NCI-H2171 (cell line): ENCODE measurements around the gene ATG101.

Source experiments
- DNase-seq: peaks from one replicate; lab custom pipeline; 2025; lab: John Stamatoyannopoulos, UW

ATG101 gene, protein sequence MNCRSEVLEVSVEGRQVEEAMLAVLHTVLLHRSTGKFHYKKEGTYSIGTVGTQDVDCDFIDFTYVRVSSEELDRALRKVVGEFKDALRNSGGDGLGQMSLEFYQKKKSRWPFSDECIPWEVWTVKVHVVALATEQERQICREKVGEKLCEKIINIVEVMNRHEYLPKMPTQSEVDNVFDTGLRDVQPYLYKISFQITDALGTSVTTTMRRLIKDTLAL

DNA sequence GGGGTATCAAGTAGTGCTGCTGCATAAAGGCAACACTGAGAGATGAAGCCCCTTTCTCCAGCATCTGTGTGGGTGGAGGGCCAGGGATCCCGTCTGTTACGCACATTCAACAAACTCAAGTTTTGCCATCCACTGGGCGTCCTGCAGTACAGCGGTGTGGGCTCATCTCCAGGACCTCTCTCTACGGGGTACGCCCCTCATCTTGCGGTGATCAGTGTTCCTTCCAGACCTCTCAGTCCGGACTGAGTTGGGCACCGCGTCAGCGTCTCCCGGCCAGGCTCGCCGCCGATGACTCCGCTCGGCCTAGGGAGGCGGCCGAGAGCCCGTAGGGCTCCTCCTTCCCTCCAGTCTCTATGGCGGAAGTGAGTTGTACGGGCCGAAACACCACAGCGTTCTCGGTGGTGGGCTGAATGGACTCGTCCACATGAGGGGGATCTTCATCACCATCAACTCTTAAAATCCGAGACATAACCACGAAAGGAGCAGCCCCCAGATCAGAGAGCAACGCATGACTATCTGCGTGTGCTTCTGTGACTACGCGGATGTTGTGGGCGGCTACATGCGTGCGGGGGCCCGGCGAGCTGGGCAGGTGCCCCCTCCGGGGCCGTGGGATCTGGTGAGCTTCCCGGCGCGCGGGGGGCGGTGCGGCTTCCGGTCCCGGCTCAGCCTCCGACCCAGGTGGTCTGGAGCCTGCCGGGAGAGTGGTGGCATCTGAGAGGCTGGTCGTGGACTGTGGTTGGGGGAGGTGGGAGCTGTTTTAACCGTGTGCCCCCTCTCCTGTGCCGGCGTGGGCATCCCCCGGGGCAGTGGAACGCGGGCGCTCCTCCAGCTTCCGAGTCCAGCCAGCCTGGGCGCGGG is at the start of gene ATG101:
TSS of gene ATG101 (plus strand) at position 652 of the 858 bp plus-strand sequence. CDS start 3,673 bp downstream, outside the sequence.
- peak; percentile 95 for DNase-seq

DNA sequence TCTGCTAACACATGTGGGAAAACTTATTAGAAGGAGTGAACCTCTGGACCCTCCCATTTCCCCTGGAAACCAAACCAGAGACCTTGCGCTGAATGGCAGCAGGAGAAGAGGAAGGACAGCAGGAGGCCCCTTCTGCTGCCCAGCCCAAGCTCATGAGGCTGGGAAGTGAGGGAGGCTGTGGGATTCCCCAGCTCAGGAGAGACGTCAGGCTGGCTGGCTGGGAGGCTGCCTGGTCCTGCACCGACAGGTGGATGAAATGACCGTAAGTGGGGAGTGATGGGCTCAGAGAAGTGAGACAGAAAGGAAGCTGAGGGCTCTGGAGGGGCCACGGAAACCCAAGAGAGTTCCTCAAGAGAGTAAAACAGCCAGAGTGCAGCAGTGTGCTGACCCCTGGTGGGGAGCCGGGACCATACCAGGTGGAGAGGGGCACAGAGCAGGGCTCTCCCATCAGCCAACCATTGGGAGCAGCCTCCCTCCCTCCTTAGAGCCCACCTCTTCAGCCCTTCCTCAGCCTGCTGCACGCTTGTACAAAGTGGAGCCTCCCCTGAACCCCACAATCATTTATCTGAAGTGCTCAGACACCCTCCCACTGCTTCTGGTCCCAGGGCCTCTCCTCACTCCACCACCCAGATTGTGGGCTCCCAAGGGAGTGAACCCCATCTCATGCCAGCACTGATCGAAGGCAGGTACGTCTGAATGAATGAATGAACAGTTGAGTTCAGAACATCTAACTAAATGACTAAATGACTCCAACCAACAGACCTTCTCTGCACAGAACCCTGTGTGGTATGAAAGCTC is 49.0 kb upstream of the ATG101 start:
- peak; percentile 34 for DNase-seq

DNA sequence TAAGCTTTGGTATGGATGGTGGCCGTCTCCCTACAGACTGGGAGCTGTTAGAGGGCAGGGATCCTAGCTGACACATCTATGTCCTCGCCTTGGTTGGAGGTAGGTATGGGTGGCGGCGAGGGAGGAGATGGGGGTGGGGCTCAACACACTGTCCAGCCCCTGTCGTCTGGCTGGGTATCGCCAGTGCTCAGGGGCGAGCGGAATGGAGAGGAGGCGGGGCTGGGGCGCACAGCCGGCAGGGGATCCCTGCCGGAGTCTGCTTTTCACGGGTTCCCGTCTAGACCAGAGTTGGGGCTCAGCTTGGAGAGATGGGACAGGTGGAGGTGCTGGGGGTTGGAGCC is 47.0 kb upstream of the ATG101 start:
- no peak for DNase-seq

DNA sequence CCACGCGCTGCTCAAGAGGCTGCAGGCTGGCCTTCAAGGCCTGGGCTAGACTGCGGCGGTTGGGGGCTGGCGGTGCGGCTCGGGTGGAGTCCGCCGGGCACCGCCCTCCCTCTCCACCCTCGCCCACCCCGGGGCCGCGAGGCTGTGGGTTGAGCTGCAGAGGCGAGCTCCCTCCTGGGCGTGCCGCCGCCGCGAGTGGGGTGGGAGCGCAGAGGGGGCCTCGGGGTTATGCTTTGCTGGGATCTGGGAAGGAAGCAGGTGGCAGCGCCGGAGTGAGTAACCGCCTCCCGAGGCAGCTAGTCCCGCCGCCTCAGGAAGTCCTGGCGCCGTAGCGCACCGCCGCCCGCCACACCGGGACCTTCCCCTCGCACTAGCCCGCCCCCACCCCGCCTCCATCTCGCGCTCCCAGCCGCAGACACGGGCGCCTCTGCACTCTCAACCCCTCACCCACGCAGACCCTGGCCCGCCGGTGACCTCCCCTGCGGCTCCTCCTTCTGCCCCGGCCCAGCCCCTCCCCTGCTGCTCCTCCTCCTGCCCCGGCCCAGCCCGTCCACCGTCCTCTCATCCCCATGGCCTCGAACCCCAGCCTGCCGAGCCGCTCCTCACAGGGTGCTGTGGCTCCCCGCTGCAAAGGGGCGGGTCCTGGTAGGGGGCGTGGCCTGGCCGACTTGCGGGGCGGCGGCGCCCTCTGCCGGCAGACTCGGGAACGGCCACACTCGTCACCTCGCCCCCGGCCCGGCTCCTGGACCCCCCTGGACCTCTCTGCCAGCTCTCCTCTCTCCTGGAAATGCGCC is 46.4 kb upstream of the ATG101 start:
- DNase-seq: peak; percentile 77

DNA sequence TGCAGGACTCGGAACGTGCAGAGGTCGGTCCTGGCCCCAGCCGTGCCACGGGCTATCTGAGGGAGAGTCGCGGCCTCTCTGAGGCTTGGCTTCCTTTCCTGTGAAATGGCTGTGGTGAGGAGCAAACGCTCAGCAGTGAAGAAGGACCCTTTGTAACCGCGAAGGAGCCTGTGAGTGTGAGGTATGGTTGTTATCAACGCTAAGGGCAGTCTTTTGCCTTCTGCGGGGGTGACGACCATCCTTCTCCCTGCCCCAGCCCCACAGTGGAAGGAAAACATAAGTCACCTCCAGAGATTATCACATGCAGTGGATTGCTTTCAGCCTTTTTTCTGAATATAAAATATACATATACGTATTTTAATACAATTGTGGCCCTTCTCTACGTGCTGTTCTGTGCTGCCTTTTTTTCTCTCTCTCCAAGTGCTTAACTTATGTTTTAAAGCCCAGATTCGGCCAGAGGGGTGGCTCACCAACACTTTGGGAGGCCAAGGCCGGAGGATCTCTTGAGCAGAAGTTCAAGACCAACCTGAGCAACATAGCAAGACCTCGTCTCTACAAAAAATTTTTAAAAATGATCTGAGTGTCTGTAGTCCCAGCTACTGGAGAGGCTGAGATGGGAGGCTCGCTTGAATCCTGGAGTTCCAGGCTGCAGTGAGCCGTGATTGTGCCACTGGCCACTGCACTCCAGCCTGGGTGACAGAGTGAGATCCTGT is 45.6 kb upstream of the ATG101 start:
- DNase-seq: no peak

DNA sequence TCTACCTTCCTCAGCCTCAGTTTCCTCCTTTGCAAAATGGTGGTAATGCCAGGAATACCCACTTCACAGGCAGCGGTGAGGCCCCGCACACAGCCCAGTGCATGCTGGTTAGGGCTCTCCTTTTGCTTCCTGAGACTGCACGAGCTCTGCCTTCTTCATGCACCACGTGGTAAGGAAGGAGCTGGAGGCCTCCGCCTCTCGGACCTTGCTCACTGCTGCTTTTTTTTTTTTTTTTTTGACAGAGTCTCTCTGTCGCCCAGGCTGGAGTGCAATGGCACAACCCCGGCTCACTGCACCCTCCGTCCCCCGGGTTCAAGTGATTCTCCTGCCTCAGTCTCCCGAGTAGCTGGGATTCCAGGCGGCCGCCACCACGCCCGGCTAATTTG is 44.9 kb upstream of the ATG101 start:
- DNase-seq: no peak

DNA sequence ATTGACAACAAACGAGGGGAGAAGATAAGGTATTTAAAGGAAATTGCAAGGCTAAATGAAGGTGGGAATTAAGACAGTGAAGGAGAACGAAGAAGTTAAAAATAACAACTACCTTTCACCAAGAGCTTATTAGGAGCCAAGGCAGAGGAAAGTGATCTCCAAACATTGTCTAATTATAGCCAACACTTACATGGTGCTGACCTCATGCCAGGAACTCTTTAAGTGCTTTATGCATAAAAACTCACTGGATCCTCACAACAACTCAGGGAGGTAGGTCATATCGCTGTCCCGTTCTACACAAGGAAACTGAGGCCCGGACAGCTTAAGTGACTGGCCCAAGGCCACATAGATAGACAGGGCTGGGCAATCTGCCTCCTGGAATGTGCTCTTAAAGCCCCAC is 43.5 kb upstream of the ATG101 start:
- no peak for DNase-seq

DNA sequence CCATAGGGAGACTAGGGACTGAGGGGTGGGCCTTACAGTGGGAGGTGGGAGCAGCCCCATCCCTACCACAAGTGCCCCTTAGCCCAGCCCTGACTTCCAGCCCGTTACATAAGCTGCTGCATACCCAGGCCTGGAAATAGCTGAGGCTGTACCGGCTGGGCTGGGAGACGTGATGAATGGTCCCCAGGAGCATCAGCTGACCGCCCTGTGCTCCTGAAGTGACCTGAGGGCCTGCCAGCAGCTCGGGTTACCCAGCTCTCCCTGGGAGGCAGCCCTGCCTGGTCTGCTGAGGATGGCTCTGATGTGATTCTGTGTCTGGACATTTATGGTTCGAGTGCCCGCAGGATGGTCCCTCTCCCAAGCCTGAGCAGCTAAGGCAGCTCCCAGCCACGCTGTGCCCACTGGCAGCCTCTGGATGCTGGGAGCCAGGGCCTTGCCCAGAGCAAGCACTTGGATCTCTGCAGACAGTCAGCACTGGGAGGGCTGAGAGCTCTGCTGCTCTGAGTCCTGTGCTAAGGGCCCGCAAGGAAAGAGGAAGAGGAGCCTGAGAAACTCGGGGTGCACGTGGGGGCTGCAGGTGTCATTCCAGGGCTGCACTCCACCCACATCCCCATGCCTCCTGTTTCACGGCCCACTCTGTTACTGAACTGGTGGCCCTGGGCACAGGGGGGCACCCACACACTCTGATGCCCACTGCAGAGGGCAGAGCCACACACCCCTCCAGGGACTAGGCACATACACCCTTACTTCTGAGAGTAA is 42.5 kb upstream of the ATG101 start:
- DNase-seq: no peak

DNA sequence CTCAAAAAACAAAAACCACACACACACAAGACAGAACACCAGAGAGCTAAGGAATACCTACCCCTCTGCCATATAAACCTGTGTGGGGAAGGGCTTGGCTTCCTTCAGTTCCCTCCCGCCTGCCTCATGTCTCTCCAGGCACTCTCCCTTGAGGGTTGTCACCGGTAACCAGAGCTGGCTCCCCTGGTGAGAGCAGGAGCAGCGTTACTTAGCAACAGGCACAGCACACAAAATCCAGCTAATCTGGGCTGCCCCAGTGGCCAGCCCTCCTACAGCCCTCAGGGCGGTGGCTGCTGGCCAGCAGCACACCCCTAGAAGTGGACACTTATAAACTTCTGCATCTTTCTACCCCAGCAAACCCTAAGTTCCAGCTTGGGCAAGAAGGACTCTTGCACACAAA is 40.1 kb upstream of the ATG101 start:
- DNase-seq: peak; percentile 95

DNA sequence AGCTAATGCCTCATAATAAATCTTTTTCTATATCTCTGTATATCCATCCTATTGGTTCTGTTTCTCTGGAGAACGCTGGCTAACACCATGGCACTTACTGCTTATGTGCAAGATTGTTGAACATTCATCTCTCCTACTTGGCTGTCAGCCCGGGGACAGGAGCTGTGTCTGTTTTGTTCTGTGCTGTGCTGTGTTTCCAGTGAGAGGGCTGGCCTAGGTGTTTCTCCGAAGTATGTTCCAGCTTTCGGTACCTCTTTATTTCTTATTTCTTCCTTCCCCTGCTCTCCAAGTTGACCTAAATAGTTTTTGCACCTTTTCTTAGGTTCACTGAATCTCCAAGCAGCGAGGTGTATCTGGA is 37.4 kb upstream of the ATG101 start:
- DNase-seq: no peak

DNA sequence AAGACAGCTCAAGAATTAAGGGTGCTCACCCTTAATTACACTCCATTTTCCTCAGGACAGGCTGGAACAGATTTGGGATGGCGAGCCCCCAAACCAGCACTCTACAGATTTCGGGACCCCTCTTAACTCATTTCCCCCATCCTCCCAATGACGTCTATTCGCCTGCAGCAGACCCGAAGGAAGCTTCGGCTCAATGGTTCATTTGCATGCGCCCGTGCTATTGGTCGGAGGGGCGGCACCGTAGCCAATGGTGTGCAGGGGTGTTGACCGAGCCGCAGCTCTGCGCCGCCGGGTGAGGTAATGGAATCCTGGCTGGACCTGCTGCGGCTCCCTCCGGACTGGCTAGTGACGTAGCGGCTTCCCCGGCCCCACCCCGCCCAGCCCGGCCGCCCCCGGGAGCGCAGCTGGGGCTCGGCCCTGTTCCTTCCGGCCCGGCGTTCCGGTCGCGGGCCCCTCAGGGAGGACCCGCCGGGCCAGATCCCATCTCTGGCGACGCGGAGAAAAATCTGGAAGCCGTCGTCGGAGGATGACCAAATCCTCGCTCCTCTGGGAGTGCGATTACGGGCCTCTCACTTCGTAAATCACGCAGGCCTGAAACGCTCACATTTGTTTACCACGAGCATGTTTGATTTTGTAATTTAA is 36.9 kb upstream of the ATG101 start:
- DNase-seq: peak; percentile 93

DNA sequence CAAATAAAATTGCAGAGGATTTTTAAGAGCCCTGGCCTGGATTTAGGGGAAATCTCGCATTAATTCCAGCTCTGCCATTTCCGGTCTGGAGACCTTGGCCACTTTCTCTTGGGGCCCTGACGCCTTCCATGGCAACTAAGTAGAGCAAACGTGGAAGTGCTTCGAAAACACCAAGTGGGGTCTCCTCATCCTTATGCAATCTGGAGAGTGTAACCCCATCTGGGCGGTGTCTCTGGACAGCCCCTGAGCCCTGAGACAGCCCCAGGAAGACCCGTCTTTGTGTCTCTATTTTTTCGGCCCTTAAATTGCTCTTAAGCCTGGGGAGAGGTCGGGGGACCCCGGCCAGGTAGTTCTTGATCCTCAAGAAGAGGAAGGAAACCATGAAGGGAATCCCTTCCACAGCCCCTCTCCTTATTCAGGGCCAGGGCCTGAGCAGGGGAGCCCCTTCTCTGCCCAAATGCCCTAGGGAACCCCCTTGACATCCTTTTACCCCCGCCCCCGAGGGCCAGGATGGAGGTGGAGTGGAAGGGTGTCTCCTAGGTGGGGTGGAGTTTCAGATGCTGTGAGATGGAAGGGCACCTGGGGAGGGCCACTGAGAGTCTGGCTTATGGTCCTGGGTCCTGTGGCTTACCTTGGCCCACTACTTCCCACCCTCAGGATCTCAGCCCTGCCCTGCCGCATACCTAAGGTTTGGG is 36.2 kb upstream of the ATG101 start:
- DNase-seq: no peak

DNA sequence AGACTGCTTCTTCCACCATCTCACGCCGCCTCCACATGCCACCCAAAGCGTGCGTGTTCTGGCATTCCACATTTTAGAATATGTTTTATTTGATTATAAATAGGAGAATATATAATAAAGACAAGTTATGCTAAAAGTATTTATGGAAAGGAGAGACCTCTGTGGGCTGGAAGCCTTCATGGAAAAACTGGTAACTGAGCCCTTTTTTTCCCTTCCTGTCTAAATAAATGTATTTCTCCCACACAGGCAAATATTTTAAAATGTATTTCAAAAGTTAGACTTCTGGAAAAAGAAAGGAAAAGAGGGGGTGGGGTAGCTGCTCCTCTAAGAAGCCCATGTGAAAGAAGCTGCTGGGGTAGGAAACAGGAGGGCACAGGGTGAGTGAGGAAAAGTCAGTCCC is 34.6 kb upstream of the ATG101 start:
- no peak for DNase-seq

DNA sequence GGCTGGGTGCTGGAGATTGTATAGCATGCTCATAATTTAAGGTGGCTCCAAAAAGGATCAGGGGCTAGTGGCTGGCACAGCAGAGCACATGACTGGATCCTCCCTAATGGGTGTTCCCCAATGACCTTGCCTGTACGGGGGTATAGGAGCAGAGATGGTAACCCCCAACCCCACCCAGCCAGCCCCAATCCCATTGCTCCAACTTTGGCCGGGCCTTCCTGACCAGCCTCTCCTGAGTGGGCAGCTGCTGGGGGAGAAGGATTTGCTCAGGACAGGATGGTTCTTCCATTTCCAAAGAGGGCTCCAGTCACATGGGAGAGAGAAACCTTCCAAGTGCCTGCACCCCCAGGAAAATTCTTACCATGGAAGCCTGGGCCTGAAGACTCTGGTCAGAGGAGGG is 33.9 kb upstream of the ATG101 start:
- no peak for DNase-seq

DNA sequence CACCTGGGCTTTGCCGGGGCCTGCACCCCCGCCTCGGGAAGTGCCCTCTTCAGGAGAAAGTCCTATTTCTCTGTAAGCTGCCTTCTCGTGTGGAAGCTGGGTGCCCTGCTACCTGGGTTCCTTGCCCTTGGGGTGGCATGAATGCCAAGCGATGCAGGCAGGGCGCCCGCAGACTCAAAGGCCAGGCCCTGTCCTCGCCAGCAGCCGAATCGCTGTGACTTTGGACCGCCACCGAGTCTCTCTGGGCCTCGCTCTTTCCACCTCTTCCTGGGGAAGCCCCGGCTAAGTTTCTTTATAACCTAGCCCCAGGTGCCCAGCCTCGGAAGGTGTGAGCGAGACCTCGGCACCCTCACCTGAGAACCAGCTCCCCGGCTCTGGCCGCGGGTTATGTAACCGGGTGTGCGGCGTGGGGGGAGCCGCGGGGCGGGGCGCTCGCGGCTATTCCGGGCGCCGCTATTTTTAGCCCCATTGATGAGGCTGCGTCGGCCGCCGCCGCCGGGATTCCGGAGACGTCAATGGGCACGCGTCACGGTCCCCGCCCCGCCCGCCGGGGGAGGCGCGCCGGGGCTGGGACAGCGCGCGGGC is 33.1 kb upstream of the ATG101 start:
- DNase-seq: peak; percentile 69

DNA sequence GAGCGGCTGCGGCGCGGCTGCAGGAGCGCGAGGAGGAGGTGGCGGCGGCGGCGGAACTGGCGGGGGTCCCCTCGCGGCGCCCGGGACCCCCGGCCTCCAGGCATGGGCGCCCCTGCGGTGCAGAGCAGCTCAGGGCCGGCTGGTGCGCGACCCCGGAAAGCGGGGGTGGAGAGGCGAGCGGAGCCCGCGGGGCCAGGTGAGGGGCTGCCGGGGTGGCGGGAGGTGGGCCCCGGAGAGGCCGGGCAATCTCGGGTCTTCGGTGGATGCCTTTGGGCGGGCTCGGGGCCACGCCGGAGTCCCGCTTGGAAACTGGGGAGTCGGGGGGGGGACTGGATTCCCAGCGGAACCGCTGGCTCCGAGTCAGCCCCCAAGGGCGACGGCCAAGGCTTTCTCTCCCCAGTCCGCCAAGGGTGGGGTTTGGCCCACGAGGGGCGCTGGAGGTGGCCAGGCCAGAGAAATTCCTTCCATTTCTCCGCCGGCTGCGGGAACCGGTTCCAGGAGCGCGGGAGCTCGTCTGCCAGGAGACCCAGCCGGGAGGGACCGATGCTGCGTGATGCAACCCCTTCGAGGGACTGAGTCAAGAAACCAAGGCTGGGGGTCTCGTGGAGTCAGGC is 32.4 kb upstream of the ATG101 start:
- peak; percentile 31 for DNase-seq

DNA sequence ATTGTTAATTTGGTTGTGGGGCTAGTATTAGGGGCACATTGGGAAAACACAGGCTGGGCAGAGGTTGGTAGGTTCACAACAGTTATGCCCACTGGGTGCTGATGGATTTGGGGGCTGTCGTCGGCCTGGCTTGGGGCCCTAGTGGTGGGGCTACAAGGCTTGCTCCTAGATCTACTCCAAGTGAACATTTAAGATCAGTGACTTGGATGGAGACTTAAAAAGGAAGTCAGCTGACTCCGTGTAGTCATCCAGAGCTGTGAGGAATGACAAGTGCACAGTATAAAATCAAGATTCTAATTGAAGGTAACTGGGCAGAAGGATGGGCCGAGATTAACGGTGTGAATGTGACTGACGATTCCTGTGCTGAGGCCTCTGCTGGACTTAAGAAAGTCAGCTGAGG is 31.3 kb upstream of the ATG101 start:
- DNase-seq: no peak

DNA sequence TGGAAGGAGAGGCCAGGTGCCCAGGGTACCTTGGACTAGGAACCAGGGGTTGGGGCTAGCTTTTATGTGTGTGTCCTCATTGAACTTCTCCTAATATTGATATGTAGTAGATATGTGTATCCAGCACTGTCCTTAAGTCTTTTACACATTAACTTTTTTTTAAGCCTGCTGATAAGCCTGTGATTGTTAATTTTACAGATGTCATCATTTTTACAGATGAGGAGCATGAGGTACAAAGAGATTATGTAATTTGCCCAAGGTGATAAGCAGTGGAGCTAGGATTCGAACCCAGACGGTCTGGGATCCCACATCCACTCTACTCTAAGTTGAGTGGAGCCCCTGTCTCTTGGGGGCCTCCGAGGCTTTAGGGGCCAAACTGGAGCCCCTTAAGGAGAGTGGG is 28.7 kb upstream of the ATG101 start:
- DNase-seq: no peak

DNA sequence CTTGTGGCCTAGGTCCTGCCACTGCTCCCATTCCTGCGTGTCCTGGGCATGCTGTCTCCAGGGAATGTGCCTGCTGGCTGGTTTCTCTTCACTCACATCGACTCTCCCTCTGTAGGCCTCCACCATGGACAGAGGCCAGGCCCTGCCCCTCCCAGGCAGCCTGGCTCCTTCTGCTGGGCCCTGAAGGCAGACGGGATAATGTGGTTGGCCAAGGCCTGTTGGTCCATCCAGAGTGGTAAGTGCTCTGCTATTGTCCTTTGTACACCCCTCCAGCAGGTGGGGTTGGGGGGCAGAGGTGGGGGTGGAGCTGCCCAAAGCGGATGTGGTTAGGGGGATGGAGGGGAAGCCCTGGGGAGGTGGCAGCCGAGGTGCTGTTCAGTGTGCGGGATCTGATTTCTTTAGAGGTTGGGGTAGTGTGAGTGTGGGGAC is 28.1 kb upstream of the ATG101 start:
- DNase-seq: no peak
